B cell (primary cell): ENCODE data around the gene IGF1R.

Experiments used
- CTCF ChIP-seq: fragments of 200-600 bp; IDR thresholded peaks from one replicate; pipeline ENCODE4 v1.8.0; 2022; ENCODE audit warnings: antibody characterized with exemption, mild to moderate bottlenecking
- EZH2 ChIP-seq: IDR thresholded peaks from 2 replicates; pipeline ENCODE4 v1.6.1; 2012; ENCODE audit warnings: borderline replicate concordance, low read depth, mild to moderate bottlenecking, moderate library complexity, low read length; ENCODE audit not compliant: insufficient read depth, poor library complexity, severe bottlenecking

GRCh38 chr15:98648654-98649471, 524 bp downstream of the IGF1R start:
- no peak for TF ChIP-seq EZH2
- no peak for TF ChIP-seq CTCF
